Measurements from ENCODE around the gene DCANP1. TPM values are rescaled to one million over a fixed set of nuclear protein-coding genes. Genes with fewer than 3 reads are reported as not detected.

The DCANP1 gene
- polyA plus RNA-seq, 5 donors, result 0.08 to 0.19 (median 0.18) TPM

Other genes with a start within 250 kb of the DCANP1 start
- gene MACROH2A1, start 48.1 kb downstream of the DCANP1 start, polyA plus RNA-seq (ENCODE audit: insufficient read depth in 1 of 5, insufficient read length in 5 of 5, low replicate concordance in 1 of 5), result 100 to 1,000 TPM; 224 to 255 (median 240) TPM
- under 1 TPM; 0.19 to 0.45 (median 0.32) TPM for gene TIFAB, start 5.0 kb upstream of the DCANP1 start, polyA plus RNA-seq (ENCODE audit: insufficient read depth in 1 of 5, insufficient read length in 5 of 5, low replicate concordance in 1 of 5)
- not detected for gene NEUROG1, start 88.6 kb upstream of the DCANP1 start, polyA plus RNA-seq (ENCODE audit: insufficient read depth in 1 of 5, insufficient read length in 5 of 5, low replicate concordance in 1 of 5)
- 10 to 100 TPM; 37.9 to 76.3 (median 55.7) TPM for gene CXCL14, start 131.6 kb upstream of the DCANP1 start, polyA plus RNA-seq (ENCODE audit: insufficient read depth in 1 of 5, insufficient read length in 5 of 5, low replicate concordance in 1 of 5)